ENCODE measurements around the gene HLCS.

HLCS gene

GRCh38 chr21:36747041-36747814 is 219.2 kb downstream of the HLCS start:
- CTCF ChIA-PET, result interaction anchor here (0.9 to 1.9 kb wide), 3 partner anchors 24 to 263 kb away, joined by 3 to 5 read pairs (median 3); no protein-coding TSS in a partner anchor
- Mint-ChIP-seq H3K36me3 (peaks cover 2% of the 10 kb centered on the region), H3K4me1 (peaks cover 10% of the 10 kb centered on the region), H3K9me3 (no peaks in the 10 kb centered on the region), H3K27ac (no peak overlapping the region), H3K27me3 (peaks cover 79% of the 10 kb centered on the region), H3K4me3 (peak overlapping the region; percentile 15)
- no peak for DNase-seq

- DNase-seq, result no peak
- no peaks in the 10 kb centered on the region for H3K9me3 Mint-ChIP-seq
- H3K27ac Mint-ChIP-seq, result no peak overlapping the region
- H3K36me3 Mint-ChIP-seq, result peaks cover 2% of the 10 kb centered on the region
- CTCF ChIA-PET, result interaction anchor here (1.9 kb wide), 1 partner anchor 22 kb away, joined by 5 read pairs; no protein-coding TSS in a partner anchor
- H3K4me1 Mint-ChIP-seq, result peaks cover 10% of the 10 kb centered on the region
- H3K27me3 Mint-ChIP-seq, result peaks cover 84% of the 10 kb centered on the region
- no peak overlapping the region for H3K4me3 Mint-ChIP-seq
Observed at GRCh38 chr21:36745459-36745858, 221.0 kb downstream of the HLCS start.

GRCh38 chr21:36744560-36745231 is 221.8 kb downstream of the HLCS start:
- H3K4me3 Mint-ChIP-seq, result no peak overlapping the region
- H3K9me3 Mint-ChIP-seq, result no peaks in the 10 kb centered on the region
- peaks cover 84% of the 10 kb centered on the region for H3K27me3 Mint-ChIP-seq
- CTCF ChIA-PET, result interaction anchor here (1.9 kb wide), 1 partner anchor 21 kb away, joined by 5 read pairs; no protein-coding TSS in a partner anchor
- DNase-seq, result no peak
- H3K27ac Mint-ChIP-seq, result no peak overlapping the region
- H3K36me3 Mint-ChIP-seq, result peaks cover 2% of the 10 kb centered on the region
- H3K4me1 Mint-ChIP-seq, result peaks cover 10% of the 10 kb centered on the region

GRCh38 chr21:36744190-36744559 is 222.3 kb downstream of the HLCS start:
- no peaks in the 10 kb centered on the region for H3K9me3 Mint-ChIP-seq
- H3K4me3 Mint-ChIP-seq, result no peak overlapping the region
- H3K36me3 Mint-ChIP-seq, result peaks cover 2% of the 10 kb centered on the region
- CTCF ChIA-PET, result no interaction called here
- H3K27ac Mint-ChIP-seq, result no peak overlapping the region
- H3K27me3 Mint-ChIP-seq, result peaks cover 82% of the 10 kb centered on the region
- H3K4me1 Mint-ChIP-seq, result peaks cover 10% of the 10 kb centered on the region
- DNase-seq, result no peak

- H3K27ac Mint-ChIP-seq, result no peak overlapping the region
- peaks cover 2% of the 10 kb centered on the region for H3K36me3 Mint-ChIP-seq
- no peak overlapping the region for H3K4me3 Mint-ChIP-seq
- DNase-seq, result no peak
- peaks cover 79% of the 10 kb centered on the region for H3K27me3 Mint-ChIP-seq
- no peaks in the 10 kb centered on the region for H3K9me3 Mint-ChIP-seq
- CTCF ChIA-PET, result no interaction called here
- H3K4me1 Mint-ChIP-seq, result peaks cover 8% of the 10 kb centered on the region
Observed at GRCh38 chr21:36743446-36743845, 223.0 kb downstream of the HLCS start.

- CTCF ChIA-PET, result no interaction called here
- Mint-ChIP-seq H3K9me3 (no peaks in the 10 kb centered on the region), H3K27me3 (peaks cover 79% of the 10 kb centered on the region), H3K27ac (no peak overlapping the region), H3K36me3 (peaks cover 2% of the 10 kb centered on the region), H3K4me1 (peaks cover 5% of the 10 kb centered on the region), H3K4me3 (no peak overlapping the region)
- DNase-seq, result no peak
Observed at GRCh38 chr21:36743008-36743407, 223.5 kb downstream of the HLCS start.

- Mint-ChIP-seq H3K27me3 (peaks cover 74% of the 10 kb centered on the region), H3K4me1 (peaks cover under 1% of the 10 kb centered on the region), H3K4me3 (no peak overlapping the region), H3K27ac (no peak overlapping the region), H3K9me3 (no peaks in the 10 kb centered on the region), H3K36me3 (peaks cover 1% of the 10 kb centered on the region)
- CTCF ChIA-PET, result no interaction called here
- DNase-seq, result no peak
Observed at GRCh38 chr21:36741506-36741905, 225.0 kb downstream of the HLCS start.

GRCh38 chr21:36738489-36739126 is 227.9 kb downstream of the HLCS start:
- H3K27ac Mint-ChIP-seq, result no peak overlapping the region
- no peaks in the 10 kb centered on the region for H3K36me3 Mint-ChIP-seq
- DNase-seq, result no peak
- H3K4me1 Mint-ChIP-seq, result no peaks in the 10 kb centered on the region
- peaks cover 51% of the 10 kb centered on the region for H3K27me3 Mint-ChIP-seq
- CTCF ChIA-PET, result no interaction called here
- no peak overlapping the region for H3K4me3 Mint-ChIP-seq
- no peaks in the 10 kb centered on the region for H3K9me3 Mint-ChIP-seq

GRCh38 chr21:36735724-36736320 is 230.6 kb downstream of the HLCS start:
- Mint-ChIP-seq H3K36me3 (no peaks in the 10 kb centered on the region), H3K9me3 (no peaks in the 10 kb centered on the region), H3K4me3 (no peak overlapping the region), H3K27me3 (peaks cover 34% of the 10 kb centered on the region), H3K27ac (no peak overlapping the region), H3K4me1 (no peaks in the 10 kb centered on the region)
- CTCF ChIA-PET, result interaction anchor here (1.0 kb wide), 1 partner anchor 255 kb away, joined by 3 read pairs; no protein-coding TSS in a partner anchor
- no peak for DNase-seq

GRCh38 chr21:36735201-36735515 is 231.3 kb downstream of the HLCS start:
- no peak for DNase-seq
- no peak overlapping the region for H3K27ac Mint-ChIP-seq
- no peaks in the 10 kb centered on the region for H3K9me3 Mint-ChIP-seq
- H3K4me3 Mint-ChIP-seq, result no peak overlapping the region
- peaks cover 29% of the 10 kb centered on the region for H3K27me3 Mint-ChIP-seq
- H3K36me3 Mint-ChIP-seq, result no peaks in the 10 kb centered on the region
- H3K4me1 Mint-ChIP-seq, result no peaks in the 10 kb centered on the region
- CTCF ChIA-PET, result interaction anchor here (1.0 kb wide), 1 partner anchor 256 kb away, joined by 3 read pairs; no protein-coding TSS in a partner anchor

GRCh38 chr21:36734367-36735200 is 231.9 kb downstream of the HLCS start:
- Mint-ChIP-seq H3K36me3 (no peaks in the 10 kb centered on the region), H3K4me3 (no peak overlapping the region), H3K27me3 (peaks cover 23% of the 10 kb centered on the region), H3K4me1 (no peaks in the 10 kb centered on the region), H3K27ac (no peak overlapping the region), H3K9me3 (no peaks in the 10 kb centered on the region)
- no peak for DNase-seq
- CTCF ChIA-PET, result interaction anchor here (1.0 kb wide), 1 partner anchor 257 kb away, joined by 3 read pairs; no protein-coding TSS in a partner anchor

- no peaks in the 10 kb centered on the region for H3K4me1 Mint-ChIP-seq
- H3K27me3 Mint-ChIP-seq, result peaks cover 22% of the 10 kb centered on the region
- CTCF ChIA-PET, result no interaction called here
- no peaks in the 10 kb centered on the region for H3K36me3 Mint-ChIP-seq
- no peak overlapping the region for H3K4me3 Mint-ChIP-seq
- no peaks in the 10 kb centered on the region for H3K9me3 Mint-ChIP-seq
- H3K27ac Mint-ChIP-seq, result no peak overlapping the region
- DNase-seq, result no peak
Observed at GRCh38 chr21:36733857-36734256, 232.6 kb downstream of the HLCS start.

- Mint-ChIP-seq H3K27me3 (peaks cover 17% of the 10 kb centered on the region), H3K9me3 (no peaks in the 10 kb centered on the region), H3K4me1 (no peaks in the 10 kb centered on the region), H3K4me3 (no peak overlapping the region), H3K27ac (no peak overlapping the region), H3K36me3 (no peaks in the 10 kb centered on the region)
- CTCF ChIA-PET, result no interaction called here
- DNase-seq, result no peak
Observed at GRCh38 chr21:36732761-36733160, 233.7 kb downstream of the HLCS start.
